SU-DHL-6 (cell line): ENCODE data around the gene MRPS6.

ENCODE experiments used
- EZH2phosphoT487 ChIP-seq: fragments of 200-600 bp; sonication (generic), shearing (Covaris generic); conservative IDR thresholded peaks from 2 replicates; pipeline ENCODE4 v1.6.1; 2018; ENCODE audit warnings: mild to moderate bottlenecking, antibody characterized with exemption, low read length, moderate library complexity, mixed read lengths
- TF ChIP-seq, protein P1 (sequence below): fragments of 200-600 bp; sonication (generic); IDR thresholded peaks from one replicate; pipeline ENCODE4 v1.5.1; 2017; ENCODE audit warnings: antibody characterized with exemption, mild to moderate bottlenecking, low read length, moderate library complexity; ENCODE audit not compliant: insufficient read depth, poor library complexity, severe bottlenecking

DNA sequence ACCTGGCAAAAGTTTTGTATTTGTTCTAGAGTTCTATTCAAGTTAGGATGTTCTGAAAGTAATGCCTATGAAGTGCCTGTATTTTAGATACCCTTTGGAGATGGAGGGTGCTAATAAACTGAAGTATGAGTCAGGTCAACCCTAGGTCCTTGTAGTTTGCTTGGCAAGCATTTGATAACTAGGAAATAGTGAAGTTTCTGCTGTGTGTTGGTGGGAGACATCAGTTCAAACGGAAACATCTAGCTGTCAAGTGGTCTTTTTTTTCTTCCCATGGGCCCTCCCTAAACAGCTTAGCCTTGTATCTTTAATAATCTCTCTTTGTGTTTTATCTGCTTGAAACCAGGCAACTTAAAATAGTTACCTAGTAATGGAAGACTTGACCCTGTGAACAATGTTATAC lies 4.5 kb downstream of the MRPS6 start:
- TF ChIP-seq, protein P1, sequence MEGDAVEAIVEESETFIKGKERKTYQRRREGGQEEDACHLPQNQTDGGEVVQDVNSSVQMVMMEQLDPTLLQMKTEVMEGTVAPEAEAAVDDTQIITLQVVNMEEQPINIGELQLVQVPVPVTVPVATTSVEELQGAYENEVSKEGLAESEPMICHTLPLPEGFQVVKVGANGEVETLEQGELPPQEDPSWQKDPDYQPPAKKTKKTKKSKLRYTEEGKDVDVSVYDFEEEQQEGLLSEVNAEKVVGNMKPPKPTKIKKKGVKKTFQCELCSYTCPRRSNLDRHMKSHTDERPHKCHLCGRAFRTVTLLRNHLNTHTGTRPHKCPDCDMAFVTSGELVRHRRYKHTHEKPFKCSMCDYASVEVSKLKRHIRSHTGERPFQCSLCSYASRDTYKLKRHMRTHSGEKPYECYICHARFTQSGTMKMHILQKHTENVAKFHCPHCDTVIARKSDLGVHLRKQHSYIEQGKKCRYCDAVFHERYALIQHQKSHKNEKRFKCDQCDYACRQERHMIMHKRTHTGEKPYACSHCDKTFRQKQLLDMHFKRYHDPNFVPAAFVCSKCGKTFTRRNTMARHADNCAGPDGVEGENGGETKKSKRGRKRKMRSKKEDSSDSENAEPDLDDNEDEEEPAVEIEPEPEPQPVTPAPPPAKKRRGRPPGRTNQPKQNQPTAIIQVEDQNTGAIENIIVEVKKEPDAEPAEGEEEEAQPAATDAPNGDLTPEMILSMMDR: no peak
- TF ChIP-seq EZH2phosphoT487: no peak
